GM21381 (cell line): Measurements from ENCODE around the gene GAS7.

Experiments
- ATAC-seq: cut with Tn5 transposase; IDR thresholded peaks from one replicate; pipeline ENCODE4 v1.9.1; 2021; ENCODE audit warnings: mild to moderate bottlenecking, moderate library complexity; ENCODE audit not compliant: unreplicated experiment

The GAS7 gene

DNA sequence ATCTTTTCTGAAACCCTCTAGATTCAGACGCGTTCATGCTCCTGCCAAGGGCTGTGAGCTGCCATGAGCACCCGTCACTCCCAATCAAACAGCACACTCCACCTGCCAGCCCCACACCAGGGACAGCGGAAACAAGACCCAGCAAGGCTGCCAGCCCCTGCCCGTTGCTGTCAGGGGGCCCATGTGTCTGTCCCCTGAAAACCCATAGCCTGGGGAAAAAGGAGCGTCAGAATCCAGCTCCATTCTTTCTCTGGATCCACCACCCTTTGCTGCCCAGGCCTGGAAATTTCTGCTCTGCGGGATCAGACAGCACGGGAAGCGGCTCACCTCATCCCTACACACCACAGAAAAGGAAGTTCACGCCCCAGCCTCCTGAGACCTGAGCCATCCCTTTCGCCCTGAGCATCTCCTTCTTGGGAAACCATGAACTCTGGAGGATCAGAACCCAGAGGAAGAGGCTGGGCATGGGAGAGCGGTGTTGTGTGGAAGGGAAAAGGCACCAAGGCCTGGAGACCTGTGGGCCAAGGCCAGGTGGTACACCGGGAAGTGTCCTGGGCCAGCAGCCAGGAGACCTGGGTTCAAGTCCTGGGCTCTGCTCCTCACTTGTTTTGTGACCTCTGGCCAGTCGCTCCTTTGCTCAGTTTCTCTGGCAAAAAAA is 241.8 kb downstream of the GAS7 start:
- no peak for ATAC-seq

DNA sequence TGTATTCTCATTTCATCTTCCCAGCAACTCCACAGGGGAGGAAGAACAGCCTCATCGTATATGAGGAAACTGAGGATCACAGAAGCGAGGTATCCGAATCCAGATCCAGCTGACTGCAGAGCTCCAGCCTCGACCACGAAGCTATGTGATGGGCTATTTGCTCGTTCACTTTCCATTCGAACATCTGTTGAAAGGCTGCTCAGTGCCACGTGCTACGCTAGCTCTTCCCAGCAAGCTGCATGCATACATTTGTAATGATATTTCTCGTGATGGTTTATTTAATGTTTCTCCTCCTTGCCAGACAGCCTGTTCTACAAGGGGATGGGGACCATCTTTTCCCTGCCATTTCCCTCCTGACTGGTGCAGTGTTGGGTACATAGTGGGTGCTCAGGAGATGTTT is 244.9 kb downstream of the GAS7 start:
- ATAC-seq = no peak

DNA sequence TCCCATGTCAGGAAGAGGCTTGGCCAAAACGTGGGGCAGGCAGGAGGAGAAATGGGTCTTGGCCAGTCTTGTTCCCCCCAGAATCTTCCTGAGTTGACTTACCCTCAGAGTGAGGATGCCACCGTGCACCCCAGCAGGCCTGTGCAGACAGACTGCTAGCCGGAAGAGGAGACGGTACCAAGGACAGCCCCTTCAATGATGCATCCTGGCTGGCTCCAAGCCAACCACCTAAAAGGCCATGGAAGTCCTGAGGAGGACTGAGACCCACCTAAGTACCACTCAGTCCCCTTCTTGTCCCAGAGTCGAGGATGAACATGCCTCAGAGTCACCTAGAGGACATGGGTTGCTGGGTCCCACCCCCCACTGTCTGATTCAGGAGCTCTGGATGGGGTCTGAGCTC is 246.6 kb downstream of the GAS7 start:
- ATAC-seq = no peak

DNA sequence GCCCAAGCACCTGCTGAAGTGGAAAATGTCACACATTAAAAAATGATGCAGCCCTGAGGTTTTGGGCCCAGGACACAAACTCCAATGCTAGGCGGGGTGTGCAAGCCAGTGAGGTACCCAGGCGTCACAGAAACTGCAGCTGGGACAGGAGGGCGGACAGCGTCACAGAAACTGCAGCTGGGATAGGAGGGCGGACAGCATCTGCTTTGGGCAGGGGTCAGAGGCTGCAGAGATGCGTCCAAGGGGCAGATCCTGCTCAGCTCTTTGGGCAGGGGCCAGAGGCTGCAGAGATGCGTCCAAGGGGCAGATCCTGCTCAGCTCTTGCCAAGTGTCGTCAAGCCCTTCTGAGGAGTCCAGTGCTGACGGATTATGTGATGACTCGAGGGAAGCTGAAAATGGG is 249.5 kb downstream of the GAS7 start:
- ATAC-seq = no peak

DNA sequence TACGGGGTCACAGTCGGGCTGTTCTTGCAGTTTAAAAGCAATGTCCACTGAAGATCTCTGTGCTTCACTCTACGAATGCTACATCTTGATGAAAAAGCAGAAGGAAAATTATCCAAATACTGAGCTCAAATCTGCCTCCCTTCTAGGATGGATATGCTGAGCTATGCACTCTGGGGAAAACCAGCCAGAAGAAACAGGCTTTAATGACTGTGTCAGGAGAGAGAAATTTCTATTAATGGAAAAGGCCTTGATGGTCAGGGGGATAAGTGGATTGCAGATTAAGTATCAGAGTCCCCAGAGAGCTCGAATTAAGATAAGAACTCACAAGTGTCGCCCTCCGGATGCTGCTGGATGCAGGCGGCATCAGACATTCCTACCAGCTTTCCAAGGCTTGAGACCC is 253.7 kb downstream of the GAS7 start:
- ATAC-seq = no peak

DNA sequence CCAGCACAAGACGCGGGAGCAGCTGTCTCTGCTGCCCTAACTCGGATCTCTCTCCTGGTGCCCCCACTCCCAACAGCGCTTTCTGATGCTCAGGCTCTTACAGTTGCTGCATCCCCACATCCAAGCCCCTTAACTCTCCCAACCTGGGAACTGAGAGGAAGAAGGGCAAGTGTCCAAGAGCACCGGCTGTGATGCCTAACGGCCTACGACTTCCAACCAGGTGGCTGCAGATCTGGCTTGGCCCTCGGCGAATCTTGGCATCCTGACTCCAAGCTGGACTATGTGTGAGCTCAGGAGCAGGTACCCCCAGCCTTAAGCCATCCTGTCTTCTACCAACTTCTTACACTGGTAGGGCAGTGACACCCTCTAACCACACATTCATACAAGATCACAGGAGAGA is 255.1 kb downstream of the GAS7 start:
- ATAC-seq = no peak

DNA sequence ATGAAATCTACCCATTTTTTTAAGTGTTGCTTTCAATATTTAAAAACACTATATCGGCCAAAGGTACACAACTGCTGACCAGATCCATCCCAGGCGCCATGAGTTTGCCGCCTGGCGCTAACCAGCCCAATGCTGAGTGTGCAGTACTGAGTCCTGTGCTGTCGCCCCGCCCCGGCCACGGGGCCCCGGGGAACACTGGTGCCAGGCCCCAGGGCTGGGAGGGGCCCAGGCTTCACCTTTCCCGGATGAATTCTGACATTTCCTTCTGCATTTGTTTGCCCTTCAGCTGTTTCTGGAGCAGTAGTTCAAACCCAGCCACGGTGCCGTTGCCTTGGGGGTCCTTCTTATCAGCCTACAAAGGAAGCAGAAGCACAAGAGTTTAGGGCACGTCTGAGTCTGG is 255.5 kb downstream of the GAS7 start:
- ATAC-seq = no peak

DNA sequence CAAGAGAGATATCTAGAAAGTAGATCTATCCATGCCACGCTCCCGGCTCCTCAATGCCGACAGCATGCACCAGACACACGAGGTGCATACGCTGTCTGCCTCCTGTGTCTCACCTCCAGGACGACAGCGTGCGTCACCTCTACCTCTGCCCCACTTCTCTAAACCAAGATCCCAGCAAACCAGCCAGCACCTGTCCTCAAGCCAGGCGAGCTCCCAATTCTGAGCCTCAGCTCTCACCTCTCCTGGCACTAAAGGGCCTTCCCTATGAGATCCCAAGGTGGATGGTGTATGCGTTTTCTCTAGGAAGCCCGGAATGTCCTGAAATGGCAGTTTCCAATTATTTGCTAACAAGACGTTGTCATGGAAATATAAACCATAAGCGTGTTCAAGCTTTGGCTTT is 257.1 kb downstream of the GAS7 start:
- no peak for ATAC-seq

DNA sequence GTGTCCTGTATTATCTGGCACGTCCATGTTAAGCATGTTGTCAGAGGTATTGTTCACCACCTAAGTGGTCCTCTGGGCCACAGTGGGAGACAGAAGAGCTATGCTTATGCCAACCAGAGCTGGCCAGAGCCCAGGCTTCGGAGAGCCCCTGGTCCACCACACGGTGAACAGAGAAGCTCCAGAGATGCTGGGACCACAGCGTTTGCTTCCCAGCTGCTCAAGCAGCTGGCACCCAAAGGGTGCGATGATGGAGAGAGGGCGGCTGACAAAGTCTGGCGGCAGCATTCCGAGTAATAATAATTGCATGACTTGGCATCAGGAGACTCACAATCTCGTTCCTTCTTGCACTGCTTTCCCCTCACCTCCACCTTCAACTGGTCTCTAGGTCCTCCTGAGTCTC is 257.6 kb downstream of the GAS7 start:
- ATAC-seq = no peak

DNA sequence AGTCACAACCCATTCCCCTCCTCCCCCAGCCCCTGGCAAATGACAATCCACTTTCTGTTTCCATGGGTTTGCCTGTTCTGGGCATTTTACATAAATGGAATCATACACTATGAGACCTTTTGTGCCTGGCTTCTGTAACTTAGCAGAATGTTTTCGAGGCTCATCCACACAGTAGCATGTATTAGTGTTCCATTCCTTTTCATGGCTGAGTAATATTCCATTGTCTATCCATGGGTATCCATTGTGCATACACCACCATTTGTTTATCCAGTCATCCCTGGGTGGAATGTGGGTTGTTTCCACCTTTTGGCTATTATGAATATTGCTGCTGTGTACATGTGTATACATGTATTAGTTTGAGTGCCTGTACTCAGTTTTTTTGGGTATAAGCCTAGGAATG is 259.6 kb downstream of the GAS7 start:
- no peak for ATAC-seq

DNA sequence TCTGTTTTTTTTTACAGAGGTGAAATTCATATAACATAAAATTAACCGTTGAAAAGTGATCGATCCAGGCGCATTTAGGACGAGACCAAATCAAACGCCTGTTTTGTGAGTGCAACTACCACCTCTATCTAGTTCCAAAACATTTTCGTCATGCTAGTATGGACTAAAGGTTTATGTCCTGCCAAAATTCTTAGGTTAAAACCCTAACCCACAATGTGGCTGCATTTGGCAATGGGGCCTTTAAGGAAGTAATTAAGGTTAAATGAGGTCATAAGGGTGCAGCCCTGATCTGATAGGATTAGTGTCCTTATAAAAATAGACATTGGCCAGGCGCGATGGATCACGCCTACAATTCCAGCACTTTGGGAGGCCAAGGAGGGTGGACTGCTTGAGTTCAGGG is 260.5 kb downstream of the GAS7 start:
- no peak for ATAC-seq

DNA sequence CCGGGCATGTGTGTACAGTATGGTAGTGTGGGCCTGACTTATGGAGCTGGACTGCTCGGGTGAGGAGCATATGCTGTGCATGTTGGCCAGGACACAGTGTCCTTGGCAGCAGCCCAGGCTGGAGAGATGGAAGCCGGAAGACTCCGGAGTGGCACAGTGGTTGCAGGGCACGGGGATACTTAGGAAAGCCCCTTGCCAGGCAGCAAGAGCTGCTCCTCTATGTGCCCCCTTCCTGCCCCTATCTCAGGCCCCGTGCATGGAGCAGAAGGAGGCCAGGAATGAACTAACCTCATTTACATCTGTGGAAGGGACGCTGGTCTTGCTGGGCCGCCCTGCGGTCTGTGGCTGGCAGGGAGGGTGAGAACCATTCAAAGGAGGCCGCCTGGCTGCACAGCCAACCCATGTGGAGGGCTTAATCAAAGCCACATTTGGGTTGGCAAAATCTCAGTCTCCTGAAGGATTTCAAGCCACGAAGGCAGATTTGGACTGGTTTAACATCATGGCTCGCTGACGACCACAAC is 261.1 kb downstream of the GAS7 start:
- no peak for ATAC-seq

DNA sequence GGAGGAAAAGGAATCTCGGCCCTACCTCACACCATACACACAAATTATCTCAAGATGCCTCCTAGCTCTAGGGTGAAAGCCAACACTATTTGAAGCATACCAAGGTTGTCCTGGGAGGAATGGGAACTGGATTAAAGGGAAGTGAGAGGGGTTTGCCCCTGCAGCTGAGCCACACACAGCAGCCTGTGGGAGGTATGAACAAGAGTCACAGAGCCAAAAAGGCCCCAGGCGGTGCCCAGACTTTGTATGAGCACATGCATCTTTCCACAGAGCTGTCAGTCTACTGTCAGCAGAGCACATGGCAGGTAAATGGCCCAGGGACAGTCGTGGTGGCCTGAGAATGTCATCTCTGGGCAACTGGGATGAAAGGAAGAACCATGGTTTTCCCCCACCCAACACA is 262.3 kb downstream of the GAS7 start:
- no peak for ATAC-seq

DNA sequence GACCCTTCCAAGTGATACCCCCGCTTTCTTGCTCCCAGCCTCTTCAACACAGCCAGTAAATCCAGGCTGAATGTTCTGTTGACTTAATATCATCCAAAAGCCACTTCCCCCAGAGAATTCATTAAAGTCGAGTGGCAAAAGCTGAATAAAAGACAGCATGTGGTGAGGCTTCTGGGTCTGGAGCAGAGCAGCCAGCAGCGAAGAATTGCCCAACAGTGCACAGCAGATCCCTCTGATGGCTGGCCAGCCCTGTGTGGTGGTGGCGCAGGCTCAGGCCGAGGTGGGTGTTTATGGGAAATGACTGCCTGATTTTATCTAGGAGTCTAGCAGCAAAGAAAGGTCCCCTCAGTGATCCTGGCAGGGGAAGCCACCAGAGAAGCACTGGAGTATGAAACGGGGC is 263.0 kb downstream of the GAS7 start:
- ATAC-seq = no peak

DNA sequence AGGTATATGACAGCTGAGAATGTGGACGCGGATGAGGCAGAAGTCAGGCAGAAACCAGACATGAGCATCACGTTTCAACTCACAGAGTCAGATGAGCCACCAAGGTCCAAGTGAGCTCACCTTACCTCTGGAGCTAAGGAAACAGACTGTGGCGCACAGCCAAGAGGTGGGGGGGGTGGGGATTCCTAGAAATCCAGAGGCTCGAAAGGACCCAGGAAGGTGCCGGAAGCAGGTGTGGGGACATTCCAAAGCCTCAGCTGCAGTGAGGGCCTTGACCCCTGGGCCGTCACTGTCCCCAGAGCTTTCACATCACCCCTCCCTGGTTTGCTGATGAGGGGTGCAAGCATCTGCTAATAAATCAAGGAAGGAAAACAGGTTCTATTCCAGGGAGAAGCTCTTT is 264.1 kb downstream of the GAS7 start:
- ATAC-seq = no peak

DNA sequence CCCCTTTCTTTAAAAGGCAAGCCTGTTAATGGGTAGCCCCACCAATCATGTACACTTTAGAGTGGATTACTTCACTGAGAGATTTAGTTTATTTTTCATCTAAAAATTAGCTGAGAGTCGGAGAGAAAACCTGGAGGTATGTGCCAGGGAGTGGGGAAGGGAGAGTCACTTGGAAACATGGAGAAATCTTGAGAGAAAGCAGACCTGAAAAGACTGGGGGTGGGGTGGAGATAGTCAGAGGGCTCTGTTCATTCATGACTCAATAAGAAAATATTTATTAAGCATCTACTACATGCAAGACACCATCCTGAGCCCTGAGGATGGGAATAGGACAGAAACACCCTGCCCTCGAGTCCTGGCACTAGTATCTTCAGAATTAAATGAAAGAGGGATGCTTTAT is 265.9 kb downstream of the GAS7 start:
- ATAC-seq = no peak

DNA sequence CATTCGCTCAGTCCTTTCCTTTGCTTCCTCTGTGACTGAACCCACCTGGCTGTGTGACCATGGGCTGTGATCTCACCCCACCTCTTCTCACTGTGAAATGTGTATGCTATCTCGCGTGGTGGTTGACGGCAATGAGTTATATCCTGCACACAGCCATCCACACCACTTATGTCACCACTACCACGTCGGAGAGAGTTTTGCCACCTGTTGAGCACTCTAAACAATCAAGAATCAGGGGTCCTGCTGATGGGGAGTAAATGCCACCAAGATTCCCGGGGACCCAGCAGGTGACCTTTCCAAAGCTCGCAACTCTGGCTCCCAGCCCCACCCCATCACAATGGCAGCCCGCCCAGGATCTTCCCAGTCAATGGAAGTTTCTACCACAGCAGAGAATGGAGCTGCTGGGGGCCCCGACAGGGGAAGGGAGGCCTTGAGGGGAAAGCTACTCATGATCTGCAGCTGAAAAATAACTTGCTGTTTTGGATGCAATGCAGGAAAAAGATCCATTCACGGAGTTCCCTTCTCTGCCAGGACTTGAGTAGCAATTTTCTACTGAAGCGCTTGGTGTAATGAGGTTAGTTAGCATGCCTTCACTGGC is 267.2 kb downstream of the GAS7 start:
- ATAC-seq = no peak

DNA sequence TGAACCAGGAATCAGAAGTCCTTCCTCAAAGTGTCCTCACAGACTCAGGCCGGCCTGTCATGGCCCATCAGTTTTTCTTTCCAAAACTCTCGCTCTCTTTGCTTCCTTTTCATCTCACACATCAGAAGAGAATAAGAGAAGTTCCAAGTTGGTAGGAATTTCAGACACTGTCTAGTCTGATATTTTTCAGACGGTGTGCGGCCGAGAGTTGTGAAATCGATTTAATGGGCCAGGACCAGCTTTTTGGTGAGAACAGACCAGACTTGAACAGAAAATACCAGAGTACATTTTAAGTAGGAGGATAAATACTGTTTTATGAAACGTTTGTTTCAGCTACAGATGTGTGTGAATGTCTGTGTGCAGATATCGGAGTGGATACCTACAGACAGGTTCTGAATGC is 268.5 kb downstream of the GAS7 start:
- no peak for ATAC-seq

DNA sequence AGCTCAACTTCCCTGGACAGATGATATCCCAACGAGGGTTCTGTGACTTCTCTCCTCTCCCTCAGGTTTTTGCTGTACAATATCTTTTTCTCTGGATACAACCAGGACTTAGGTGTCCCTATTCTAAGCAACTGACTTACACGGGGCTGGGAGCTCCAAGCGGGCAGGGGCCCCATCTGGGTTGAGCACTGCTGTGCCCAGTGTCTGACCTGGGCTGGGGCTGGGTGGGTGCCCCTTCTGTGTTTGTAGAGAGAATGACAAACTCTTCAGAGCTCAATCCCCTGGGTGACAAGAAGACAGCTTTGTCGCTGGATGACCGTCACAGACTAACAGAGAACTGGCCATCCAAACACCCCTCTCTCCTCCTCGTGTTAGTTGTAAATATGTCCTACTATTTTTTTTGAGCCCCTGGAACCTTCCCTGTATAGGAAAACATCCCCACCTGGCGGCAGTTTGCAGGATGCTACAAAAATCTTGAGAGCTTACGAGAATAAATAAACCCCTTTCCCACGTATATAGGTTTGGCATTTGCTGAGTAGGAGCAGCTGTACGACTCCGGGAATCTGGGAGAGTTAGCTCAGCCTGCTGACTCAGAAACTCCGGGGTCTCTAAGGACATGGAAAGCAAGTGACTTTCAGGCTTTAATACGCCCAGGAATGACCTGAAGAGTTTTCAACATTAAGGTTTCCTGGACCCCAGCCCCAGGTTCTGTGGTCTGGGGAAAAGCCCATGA is 269.6 kb downstream of the GAS7 start:
- no peak for ATAC-seq

DNA sequence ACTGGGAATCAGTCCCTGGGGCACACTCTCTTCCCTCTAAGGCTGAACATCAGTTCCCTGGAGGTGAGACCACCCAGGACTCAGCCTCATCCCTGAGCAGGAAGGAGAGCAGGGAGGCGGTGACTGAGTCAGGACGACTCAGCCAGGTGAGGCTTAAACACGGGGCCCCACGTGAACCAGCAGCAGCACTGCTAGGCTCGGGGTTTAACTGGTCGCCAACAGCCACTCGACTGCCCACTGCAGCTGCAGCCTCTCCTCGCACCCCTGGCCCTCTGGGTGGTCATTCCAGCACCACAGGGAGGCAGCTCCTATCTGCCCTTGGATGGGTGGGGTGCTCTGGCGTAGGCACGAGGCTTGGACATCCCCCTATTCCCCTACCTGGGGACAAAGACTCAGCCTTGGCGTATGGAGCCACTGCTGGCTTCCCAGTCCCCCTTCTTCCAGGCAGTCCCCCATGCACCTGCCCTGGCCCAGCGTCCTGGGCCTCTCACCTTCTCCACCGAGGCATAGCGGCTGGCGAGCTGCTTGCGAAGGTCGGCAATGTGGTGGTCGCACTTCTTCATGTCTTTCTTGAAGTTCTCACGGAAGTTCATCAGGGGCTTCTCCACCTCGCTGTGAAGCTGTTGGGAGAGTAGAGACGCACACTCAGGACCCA is 272.1 kb downstream of the GAS7 start:
- ATAC-seq = no peak

DNA sequence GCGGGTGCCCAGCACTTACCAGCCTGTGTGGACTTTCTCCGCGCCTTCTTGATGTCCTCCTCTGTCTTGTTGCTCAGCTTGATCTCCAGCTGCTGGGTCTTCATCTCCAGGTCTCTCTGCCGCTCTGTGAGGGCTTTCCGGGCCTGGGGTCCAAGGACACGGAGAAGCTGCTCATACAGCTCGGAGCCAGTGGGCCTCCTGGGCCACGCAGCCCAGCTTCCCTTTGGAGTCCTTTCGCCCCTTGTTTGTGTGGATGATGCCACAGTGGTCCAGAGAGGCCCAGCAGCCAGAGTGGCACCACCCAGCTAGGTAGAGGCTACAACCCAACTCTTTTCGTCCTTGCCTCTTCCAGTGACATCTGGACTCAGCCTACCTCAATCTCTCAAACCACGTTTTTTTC is 272.9 kb downstream of the GAS7 start:
- ATAC-seq = no peak

DNA sequence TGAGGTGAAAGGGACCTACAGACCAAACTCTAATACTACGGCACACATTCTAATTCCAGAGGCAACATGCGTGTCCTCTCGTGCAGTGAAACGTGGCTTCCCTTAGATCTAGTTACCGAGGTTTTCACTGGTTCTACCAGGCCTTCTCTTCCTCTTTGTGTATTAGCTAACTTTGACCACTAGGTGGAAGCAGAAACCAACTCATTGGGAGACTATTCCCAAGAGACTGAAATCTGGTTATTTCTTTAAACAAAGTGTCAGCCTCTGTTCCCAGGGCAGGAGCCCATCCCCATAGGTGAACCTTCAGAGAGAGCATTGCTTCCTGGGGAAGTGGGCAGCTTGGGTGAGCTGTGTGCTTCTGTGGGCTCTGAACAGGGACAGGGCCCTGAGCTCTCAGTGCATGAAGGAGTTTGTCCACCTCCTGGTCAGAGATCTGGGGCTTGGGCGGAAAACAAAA is 273.6 kb downstream of the GAS7 start:
- ATAC-seq = peak; percentile 64
